ENCODE results near the gene SPACDR. TPM values are rescaled to one million over a fixed set of nuclear protein-coding genes. Genes with fewer than 3 reads are reported as not detected.
A peak's percentile ranks its signal among the peaks of the same experiment; 100 is the strongest.

SPACDR gene
- total RNA-seq, 1 experiment from 2014 or later, result 1.5 TPM

DNA sequence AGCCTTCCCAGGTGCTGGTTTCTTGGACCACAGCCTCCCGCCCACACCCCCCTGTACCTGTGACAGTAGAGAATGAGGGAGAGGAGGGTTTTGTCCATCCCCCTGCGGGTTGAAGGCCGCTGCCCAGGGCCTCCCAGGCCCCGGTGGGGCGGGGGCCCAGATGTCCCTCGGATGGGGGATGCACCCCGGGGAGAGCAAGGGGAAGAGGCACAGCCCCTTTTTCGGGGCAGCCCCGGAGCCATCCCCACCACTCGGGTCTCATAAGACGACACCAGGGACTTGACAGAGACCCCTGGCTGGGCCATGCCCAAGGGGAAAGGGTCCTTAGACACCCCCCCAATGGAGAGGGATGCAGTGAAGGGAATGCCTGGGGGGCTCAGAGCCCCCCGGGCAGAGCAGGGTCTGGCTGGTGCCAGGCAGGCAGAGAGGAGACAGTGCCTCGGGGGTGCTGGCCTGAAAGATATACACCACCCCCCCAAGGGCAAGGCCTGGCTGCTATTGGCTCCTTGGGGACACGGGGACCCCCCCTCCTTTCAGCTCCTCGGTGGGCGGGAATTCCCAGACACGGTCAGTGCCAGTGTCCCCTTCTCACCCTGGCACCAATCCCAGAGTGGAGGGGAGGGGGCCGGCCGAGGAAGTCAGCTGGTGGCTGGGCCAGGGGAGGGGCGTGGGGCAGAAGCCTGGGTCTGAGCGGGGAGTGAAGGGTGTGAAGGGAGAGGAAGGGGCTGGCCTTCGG is 3.7 kb upstream of the SPACDR start:
- H3K4me3 ChIP-seq (ENCODE audit: low read depth in 2 of 2, low read length in 2 of 2), result no peak overlapping the region
- BruUV-seq (replicated peaks), result no TSS peak
- H3K9me3 ChIP-seq (ENCODE audit: control insufficient read depth, insufficient read depth, low read depth, low read length), result no peaks in the 10 kb centered on the region
- TF ChIP-seq, protein P1, sequence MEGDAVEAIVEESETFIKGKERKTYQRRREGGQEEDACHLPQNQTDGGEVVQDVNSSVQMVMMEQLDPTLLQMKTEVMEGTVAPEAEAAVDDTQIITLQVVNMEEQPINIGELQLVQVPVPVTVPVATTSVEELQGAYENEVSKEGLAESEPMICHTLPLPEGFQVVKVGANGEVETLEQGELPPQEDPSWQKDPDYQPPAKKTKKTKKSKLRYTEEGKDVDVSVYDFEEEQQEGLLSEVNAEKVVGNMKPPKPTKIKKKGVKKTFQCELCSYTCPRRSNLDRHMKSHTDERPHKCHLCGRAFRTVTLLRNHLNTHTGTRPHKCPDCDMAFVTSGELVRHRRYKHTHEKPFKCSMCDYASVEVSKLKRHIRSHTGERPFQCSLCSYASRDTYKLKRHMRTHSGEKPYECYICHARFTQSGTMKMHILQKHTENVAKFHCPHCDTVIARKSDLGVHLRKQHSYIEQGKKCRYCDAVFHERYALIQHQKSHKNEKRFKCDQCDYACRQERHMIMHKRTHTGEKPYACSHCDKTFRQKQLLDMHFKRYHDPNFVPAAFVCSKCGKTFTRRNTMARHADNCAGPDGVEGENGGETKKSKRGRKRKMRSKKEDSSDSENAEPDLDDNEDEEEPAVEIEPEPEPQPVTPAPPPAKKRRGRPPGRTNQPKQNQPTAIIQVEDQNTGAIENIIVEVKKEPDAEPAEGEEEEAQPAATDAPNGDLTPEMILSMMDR (IDR thresholded peaks at IDR 0.05), result no peak
- TF ChIP-seq POLR2AphosphoS5 (IDR thresholded peaks at IDR 0.05; ENCODE audit: low read depth, low read length) (no peak), REST (IDR thresholded peaks at IDR 0.05; ENCODE audit: insufficient read depth in 1 of 2, low read depth in 2 of 2, low read length in 1 of 2) (no peak)
- no peak overlapping the region for H3K27ac ChIP-seq (ENCODE audit: low read length)
- in situ Hi-C loops (cut with HindIII; ENCODE audit: low pct_unique_long_range_greater_than_20kb, low sequenced_read_pairs), result no loop called here
- POLR2A ChIA-PET, result interaction anchor here (0.6 kb wide), 1 partner anchor 417 kb away, joined by 3 read pairs; no protein-coding TSS in a partner anchor
- H3K4me1 ChIP-seq (ENCODE audit: control insufficient read depth, insufficient read depth, low read length), result peaks cover 14% of the 10 kb centered on the region
- no peaks in the 10 kb centered on the region for H3K27me3 ChIP-seq (ENCODE audit: control insufficient read depth, insufficient read depth, low read length)
- intact Hi-C loops (cut with micrococcal nuclease; ENCODE audit: unreplicated experiment), result no loop called here
- no peaks in the 10 kb centered on the region for H3K36me3 ChIP-seq (ENCODE audit: control insufficient read depth, insufficient read depth, low read length)
- ATAC-seq (no peak), DNase-seq (ENCODE audit: low read depth, low spot score) (no peak)
- CTCF ChIA-PET, result no interaction called here

- ChIA-PET POLR2A (no interaction called here), CTCF (no interaction called here)
- no peaks in the 10 kb centered on the region for H3K9me3 ChIP-seq (ENCODE audit: control insufficient read depth, insufficient read depth, low read depth, low read length)
- BruUV-seq (replicated peaks), result no TSS peak
- DNase-seq (ENCODE audit: low read depth, low spot score), result no peak
- intact Hi-C loops (cut with micrococcal nuclease; ENCODE audit: unreplicated experiment) (no loop called here), in situ Hi-C loops (cut with HindIII; ENCODE audit: low pct_unique_long_range_greater_than_20kb, low sequenced_read_pairs) (no loop called here)
- 0 out of 2 replicates have a peak, but pooled peaks have one; percentile 4 for ATAC-seq
- H3K27me3 ChIP-seq (ENCODE audit: control insufficient read depth, insufficient read depth, low read length), result no peaks in the 10 kb centered on the region
- H3K27ac ChIP-seq (ENCODE audit: low read length), result no peak overlapping the region
- H3K4me1 ChIP-seq (ENCODE audit: control insufficient read depth, insufficient read depth, low read length), result peaks cover 14% of the 10 kb centered on the region
- TF ChIP-seq POLR2AphosphoS5 (IDR thresholded peaks at IDR 0.05; ENCODE audit: low read depth, low read length), result no peak
- no peak for TF ChIP-seq TCF7L2 (IDR thresholded peaks at IDR 0.05; ENCODE audit: low read depth, low read length)
- no peak for TF ChIP-seq REST (IDR thresholded peaks at IDR 0.05; ENCODE audit: insufficient read depth in 1 of 2, low read depth in 2 of 2, low read length in 1 of 2)
- TF ChIP-seq, protein P1 (IDR thresholded peaks at IDR 0.05), result no peak
- no peak for TF ChIP-seq SIN3A (IDR thresholded peaks at IDR 0.05; ENCODE audit: borderline replicate concordance, insufficient read depth, low read depth, low read length)
- H3K4me3 ChIP-seq (ENCODE audit: low read depth in 2 of 2, low read length in 2 of 2), result no peak overlapping the region
- no peaks in the 10 kb centered on the region for H3K36me3 ChIP-seq (ENCODE audit: control insufficient read depth, insufficient read depth, low read length)
Measured at GRCh38 chr7:100466653-100467605, 2.9 kb upstream of the SPACDR start.

Data from Panc1 (cell line).